ENCODE results near the gene IRX3. TPM values are rescaled to one million over a fixed set of nuclear protein-coding genes. Genes with fewer than 3 reads are reported as not detected.
"Not testable (repeated sequence)": the region's sequence is repeated elsewhere in the genome, so short reads cannot be mapped to it uniquely, and the experiment has no call there.

The IRX3 gene
- polyA plus RNA-seq, 3 donors = 24.0 to 40.2 (median 24.9) TPM

- DNase-seq (ENCODE audit: extremely low read depth in 1 of 11, low read depth in 9 of 11, low spot score in 4 of 11) = no peak
Observed at GRCh38 chr16:54282928-54283724, 3.5 kb downstream of the IRX3 start.

DNA sequence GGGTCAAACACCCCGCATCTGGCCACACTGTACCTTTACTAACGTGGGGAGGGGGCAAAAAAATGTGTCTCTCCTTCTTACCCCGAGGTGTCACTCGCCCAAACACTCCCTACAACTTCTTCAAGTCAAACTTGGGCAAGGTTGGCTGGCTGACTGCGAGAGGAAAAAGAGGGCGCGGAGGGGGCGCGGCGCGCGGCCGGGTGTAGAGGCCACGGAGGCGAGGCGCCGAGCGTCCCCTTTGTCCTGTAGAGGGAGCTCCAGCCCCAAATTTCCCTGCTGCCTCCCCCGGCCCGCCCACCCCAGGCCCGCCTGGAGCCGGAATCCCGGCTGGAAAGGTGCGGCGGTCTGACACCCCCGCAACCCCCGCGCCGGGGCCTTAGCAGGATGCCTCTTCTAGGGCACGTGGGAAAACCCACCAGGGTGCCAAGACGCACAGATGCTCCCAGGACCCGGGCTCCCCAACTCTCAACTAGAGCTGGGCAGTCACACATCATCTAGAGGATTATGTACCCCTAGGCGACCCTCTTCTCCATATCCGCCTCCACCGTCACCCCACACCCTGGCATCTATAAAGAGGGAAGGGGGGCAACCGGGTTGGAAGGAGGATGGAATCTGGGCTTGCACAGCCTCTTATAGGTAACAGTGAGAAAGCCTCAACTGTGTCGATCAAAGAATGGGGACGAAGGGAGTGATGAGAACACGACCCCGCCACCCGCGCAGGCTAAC, 4.2 kb downstream of the IRX3 start:
- no peak for DNase-seq (ENCODE audit: extremely low read depth in 1 of 11, low read depth in 9 of 11, low spot score in 4 of 11)

DNA sequence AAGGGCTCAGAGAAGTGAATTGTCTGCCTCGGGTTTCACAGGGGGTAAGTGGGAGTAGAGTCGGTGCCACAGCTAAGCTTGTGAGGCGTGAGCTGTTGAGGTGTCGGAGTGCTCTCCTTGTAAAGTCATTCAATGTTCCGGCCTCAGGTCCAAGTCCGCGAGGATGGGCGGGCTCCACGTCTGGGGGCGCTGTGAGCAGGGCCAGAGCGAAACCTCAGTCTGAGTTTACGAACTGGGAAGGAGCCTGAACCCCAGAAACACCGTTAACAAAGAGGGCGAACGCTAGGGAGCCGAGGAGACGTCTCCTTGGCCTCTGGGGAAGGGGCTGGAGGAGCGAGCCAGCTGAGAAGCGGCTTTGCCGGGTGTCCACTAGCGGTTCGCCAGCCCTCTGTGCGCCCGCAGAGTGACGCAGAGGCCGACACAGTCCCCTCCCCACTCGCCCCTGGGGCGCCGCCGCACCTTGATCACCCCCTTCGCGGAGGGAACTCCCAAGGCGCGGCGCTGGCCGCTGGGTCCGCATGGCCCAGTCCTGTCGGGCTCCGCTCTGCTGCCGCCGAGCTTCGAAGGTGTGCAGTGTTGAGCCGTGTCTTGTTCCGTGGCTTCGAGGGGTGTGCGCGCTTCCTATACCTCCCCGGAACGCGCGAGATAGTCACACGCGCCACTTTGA, 4.9 kb downstream of the IRX3 start:
- DNase-seq (ENCODE audit: extremely low read depth in 1 of 11, low read depth in 9 of 11, low spot score in 4 of 11) = no peak

DNA sequence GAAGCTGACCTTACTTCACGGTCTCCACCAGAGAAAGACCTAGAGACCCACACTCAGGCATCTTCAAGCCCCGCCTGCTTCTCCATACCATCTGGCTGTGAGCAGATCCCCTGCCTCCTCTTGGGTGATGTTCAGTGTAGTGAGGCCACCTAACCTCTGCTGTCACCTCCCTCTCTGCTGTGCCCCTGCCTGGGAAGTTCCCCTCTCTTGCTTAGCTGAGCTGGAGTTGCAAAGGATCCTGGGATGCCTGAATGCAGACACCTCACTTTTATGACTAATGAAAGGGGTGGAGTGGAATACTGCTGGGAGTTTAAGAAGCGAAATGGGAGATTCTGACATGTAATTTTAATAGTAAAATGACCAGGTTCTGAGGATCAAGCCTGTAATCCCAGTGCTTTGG, 5.8 kb downstream of the IRX3 start:
- no peak for DNase-seq (ENCODE audit: extremely low read depth in 1 of 11, low read depth in 9 of 11, low spot score in 4 of 11)

DNA sequence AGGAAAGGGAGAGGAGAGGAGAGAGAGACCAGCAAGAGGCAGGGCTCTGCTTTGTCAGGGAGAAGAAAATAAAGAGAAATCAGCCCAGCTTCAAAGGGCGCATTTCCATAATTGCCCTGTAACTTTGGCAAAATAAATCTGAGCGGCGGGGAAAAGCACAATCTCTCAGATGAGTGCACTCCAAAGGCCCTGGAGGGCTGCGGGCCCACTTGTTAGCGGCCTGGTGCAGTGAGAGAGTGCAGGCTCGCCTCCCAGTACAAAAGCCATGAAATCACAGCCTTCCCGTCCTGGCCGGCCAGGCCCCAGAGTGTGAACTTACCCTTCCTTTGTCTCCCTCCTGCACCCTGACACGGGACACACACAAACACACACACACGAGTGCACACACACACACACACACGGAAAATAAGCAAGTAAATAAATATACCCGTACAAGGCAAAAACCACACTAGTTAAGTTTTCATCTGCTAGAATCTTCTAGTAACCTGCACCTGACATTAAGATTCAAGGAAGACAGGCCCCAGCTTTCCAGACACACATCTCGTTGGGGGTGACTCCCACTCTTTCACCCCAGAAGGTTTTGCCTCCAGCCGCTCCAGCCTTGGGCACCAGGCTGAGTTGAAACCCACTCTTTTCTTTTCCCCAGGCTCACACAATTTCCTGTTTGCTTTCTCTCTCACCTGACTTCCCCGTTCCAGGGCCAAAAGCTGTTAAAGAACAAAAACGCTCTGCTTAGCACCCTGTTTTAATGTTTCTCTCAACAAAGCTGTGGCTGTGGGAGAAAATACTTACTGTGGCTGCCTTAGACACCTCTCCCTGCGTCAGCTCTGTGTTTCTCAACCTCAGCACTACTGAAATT, 8.5 kb downstream of the IRX3 start:
- DNase-seq (ENCODE audit: extremely low read depth in 1 of 11, low read depth in 9 of 11, low spot score in 4 of 11) = no peak

- no peak for DNase-seq (ENCODE audit: extremely low read depth in 1 of 11, low read depth in 9 of 11, low spot score in 4 of 11)
Observed at GRCh38 chr16:54275956-54276355, 10.6 kb downstream of the IRX3 start.

DNA sequence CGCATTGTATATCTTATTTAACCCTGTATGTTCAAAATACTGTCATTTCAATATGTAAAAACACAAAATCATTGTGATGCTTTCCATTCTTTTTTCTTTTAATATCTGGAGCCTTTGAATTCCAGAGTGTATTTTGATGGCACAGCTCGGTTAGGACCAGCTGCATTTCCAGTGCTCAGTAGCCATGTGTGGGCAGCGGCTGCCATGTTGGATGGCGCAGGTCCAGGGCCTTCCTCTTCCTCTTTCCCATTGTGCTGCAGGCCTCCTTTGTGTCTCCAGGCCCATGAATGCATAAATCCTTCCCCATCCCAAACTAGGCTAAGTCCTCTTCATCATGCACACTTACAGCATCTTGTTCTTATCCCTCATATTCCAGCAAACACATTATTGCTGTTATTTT, 13.0 kb downstream of the IRX3 start:
- DNase-seq (ENCODE audit: extremely low read depth in 1 of 11, low read depth in 9 of 11, low spot score in 4 of 11) = no peak

- DNase-seq (ENCODE audit: extremely low read depth in 1 of 11, low read depth in 9 of 11, low spot score in 4 of 11) = no peak
Observed at GRCh38 chr16:54270711-54271110, 15.9 kb downstream of the IRX3 start.

GRCh38 chr16:54269461-54269860, 17.1 kb downstream of the IRX3 start:
- no peak for DNase-seq (ENCODE audit: extremely low read depth in 1 of 11, low read depth in 9 of 11, low spot score in 4 of 11)

DNA sequence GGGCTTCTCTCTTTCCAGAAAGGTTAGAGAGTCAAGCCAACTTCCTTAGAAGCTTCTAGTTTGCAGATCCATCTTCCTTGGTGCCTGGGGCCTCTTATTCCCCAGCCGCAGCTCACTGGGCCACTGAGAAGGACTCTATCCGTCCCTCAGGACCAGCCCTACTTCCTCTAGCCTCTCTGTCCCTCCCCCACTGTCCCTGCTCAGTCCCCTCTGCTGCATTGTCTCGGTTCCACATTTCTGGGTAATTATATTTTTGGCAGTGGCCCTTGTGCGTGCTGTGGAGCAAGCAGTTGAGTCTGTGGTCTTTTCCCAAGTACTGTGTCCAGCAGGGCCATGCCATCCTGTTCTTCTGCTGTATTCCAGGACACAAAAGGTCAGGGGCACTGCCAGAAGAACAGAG, 17.8 kb downstream of the IRX3 start:
- no peak for DNase-seq (ENCODE audit: extremely low read depth in 1 of 11, low read depth in 9 of 11, low spot score in 4 of 11)

DNA sequence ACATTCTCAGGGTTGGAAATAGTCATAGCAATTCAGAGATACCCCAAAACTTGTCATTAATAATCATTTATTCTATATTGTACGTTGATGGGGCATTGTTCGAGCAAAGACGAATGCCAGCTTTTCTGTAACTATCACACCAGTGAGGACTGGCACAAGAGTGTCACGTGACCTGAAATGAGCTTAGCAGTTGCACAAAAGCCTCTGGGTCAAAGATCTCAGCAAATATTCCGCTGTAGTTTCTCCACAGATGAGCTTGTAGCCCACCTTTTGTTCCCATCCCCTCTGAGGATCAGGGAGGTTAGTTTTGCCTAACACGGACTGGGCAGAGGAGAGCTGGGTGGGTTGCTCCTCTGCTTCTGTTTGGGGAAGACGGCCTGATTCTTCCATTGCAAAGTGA, 18.2 kb downstream of the IRX3 start:
- DNase-seq (ENCODE audit: extremely low read depth in 1 of 11, low read depth in 9 of 11, low spot score in 4 of 11) = no peak

DNA sequence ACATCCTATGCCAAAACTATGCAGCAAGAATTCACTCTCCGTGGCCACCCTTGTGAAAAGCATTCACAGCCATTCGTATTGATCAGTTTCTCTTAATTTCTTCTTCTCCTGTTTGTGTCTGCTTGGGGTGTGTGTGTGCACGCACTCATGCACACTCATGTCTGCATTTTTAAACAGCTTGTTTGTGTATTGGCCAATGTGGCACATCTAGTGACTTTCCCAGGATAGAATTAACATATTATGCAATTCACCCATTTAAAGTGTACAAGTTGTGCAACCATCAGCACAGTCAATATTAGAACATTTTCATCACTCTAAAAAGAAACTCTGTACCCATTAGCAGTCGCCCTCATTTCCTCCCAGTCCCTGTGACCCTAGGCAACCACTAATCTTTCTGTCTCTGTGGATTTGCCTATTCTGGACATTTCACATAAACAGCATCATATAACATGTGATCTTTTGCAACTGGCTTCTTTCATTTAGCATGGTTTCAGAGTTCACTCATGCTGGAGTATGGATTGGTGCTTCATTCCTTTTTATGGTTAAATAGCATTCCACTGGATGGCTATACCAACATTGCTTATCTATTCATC, 20.1 kb downstream of the IRX3 start:
- no peak for DNase-seq (ENCODE audit: extremely low read depth in 1 of 11, low read depth in 9 of 11, low spot score in 4 of 11)

DNA sequence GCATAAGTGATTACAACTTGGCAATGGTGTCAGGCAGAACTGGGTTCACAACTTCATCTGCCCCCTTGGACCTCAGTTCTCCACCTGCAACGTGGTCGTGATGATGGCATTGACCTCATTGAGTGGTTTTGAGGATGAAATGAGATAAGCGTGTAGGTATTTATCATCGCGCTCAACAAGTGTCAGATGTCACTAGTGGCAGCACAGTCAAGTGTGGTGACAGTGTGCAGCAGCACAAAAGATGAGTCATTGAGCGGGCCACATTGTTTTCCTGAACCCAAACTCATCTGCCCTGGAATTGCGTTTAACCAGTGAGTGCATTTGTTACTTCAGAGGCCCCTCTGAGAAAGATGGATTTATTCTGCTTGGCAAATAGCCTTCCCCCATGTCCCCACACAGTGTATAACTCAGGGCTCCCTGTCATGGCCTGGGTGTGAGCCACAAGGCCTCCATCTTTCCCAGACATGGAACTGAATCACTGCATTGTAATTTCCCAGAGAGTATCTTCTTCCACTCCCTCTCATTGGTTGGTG, 20.9 kb downstream of the IRX3 start:
- no peak for DNase-seq (ENCODE audit: extremely low read depth in 1 of 11, low read depth in 9 of 11, low spot score in 4 of 11)

GRCh38 chr16:54253118-54253517, 33.5 kb downstream of the IRX3 start:
- DNase-seq (ENCODE audit: extremely low read depth in 1 of 11, low read depth in 9 of 11, low spot score in 4 of 11) = no peak

- DNase-seq (ENCODE audit: extremely low read depth in 1 of 11, low read depth in 9 of 11, low spot score in 4 of 11) = no peak
Observed at GRCh38 chr16:54248863-54249710, 37.5 kb downstream of the IRX3 start.

DNA sequence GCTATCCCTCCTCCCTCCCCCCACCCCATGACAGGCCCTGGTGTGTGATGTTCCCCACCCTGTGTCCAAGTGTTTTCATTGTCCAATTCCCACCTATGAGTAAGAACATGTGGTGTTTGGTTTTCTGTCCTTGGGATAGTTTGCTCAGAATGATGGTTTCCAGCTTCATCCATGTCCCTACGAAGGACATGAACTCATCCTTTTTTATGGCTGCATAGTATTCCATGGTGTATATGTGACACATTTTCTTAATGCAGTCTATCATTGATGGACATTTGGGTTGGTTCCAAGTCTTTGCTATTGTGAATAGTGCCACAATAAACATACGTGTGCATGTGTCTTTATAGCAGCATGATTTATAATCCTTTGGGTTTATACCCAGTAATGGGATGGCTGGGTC, 38.9 kb downstream of the IRX3 start:
- not testable (repeated sequence) for DNase-seq (ENCODE audit: extremely low read depth in 1 of 11, low read depth in 9 of 11, low spot score in 4 of 11)

GRCh38 chr16:54246454-54246821, 40.1 kb downstream of the IRX3 start:
- DNase-seq (ENCODE audit: extremely low read depth in 1 of 11, low read depth in 9 of 11, low spot score in 4 of 11) = no peak

All from renal cortex interstitium (tissue), 11 donors.